Fibroblast of peridontal ligament (primary cell): ENCODE measurements around the gene SNX15.

ENCODE experiments used
- DNase-seq: peaks from one replicate; pipeline ENCODE4 v3.0.0-alpha.2; 2010; ENCODE audit errors: extremely low read depth

SNX15 gene

DNA sequence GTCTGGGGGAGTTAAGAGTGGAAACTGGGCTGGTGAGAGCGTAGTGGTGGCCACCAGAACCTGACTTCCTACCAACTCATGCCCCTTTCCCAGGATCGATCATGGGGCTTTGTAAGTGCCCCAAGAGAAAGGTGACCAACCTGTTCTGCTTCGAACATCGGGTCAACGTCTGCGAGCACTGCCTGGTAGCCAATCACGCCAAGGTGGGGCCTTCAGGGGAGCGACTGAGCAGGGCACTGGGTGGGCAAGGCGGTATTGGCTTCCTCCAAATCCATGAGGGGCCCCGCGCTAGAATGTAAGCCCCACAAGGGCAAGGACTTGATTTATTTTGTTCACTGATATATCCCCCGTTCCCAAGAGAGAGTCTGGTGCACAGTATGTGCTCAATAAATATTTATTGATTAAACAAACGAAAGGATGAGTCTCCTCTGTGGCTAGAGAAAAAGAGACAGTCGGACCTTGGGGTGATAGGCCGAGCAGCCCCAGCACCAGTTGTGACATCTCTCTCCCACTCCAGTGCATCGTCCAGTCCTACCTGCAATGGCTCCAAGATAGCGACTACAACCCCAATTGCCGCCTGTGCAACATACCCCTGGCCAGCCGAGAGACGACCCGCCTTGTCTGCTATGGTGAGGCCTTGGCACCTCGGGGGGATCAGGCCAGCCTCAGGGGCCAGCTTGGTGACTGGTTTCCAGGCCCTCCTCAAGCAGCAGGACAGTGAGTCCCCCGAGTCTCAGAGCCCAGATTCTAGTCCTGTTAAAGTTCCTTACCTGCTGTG, 57.5 kb downstream of the SNX15 start:
- DNase-seq, result no peak

DNA sequence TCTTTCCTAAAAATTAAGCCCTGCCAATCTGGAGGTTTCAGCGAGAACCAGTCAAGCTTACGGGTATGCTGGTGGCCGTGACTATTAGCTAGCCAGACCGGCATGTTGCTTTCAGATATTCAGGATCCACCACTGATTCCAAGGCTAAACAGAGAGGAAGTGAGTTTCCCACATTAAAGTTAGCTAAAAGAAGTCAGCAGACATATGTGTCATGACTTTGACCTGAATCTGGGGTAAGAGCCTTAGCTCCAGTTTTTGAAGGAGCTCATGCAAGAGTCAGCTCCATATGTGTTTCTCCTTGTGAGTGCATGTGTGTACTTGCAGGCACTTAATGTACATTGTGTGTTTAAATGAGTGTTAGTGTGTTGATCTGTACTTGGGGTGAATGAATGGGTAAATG, 58.2 kb downstream of the SNX15 start:
- peak; percentile 3 for DNase-seq

DNA sequence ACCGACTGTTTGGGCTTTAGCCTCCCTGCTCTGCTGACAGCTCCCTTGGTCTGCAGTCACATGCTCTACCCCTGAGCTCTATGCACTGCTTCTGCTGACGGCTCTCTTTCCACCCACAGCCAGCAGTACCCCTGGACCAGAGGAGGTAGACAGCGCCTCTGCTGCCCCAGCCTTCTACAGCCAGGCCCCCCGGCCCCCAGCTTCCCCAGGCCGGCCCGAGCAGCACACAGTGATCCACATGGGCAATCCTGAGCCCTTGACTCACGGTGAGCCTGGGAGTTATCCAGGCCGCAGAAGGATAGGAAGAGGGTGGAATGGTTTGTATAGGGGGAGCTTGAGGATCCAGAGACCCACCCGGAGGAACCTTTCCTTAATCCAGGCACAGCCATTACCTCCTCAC, 59.6 kb downstream of the SNX15 start:
- no peak for DNase-seq

DNA sequence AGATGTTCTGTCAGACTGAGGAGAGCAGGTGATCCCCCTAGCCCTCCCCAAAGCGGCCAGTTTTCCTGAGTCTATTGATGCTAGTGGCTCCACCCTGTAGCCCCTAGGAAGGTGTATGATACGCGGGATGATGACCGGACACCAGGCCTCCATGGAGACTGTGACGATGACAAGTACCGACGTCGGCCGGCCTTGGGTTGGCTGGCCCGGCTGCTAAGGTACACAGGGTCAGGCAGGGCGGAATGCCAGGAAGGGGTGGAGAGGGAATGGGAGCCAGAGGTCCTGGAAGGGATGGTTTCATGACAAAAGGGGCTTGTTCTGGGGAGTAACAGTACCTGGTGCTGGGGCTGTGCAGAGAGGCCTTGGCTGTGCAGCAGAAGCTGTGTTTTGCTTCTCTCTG, 60.0 kb downstream of the SNX15 start:
- DNase-seq, result no peak

DNA sequence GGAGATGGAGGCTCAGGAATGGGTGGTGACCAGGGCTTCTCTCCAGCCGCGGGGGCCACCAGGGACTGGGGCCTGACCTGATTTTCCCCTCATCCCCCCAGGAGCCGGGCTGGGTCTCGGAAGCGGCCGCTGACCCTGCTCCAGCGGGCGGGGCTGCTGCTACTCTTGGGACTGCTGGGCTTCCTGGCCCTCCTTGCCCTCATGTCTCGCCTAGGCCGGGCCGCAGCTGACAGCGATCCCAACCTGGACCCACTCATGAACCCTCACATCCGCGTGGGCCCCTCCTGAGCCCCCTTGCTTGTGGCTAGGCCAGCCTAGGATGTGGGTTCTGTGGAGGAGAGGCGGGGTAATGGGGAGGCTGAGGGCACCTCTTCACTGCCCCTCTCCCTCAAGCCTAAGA, 60.6 kb downstream of the SNX15 start:
- no peak for DNase-seq

DNA sequence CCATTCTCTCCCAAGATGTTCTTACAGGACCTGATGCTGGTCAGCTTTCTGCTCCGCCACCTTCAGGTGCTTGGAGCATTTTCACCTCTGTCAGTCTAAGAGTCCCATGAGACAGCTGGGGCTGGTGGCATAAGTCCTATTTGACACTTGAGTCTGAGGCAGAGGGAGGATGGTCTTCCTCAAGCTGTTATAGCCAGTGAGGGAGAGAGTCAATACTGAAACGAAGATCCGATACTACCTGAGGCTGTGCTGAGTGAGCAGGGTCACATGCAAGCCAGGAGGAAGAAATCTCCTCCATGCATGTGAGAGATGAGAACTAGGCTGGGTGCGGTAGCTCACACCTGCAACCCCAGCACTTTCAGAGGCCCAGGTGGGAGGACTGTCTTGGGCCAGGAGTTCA, 62.4 kb downstream of the SNX15 start:
- no peak for DNase-seq
